Endothelial cell of umbilical vein (primary cell): Measurements from ENCODE around the gene CEACAM6. TPM values are rescaled to one million over a fixed set of nuclear protein-coding genes. Genes with fewer than 3 reads are reported as not detected.

ENCODE experiments used
- BruUV-seq: library from RNA; stranded (reverse); fragments of 400-500 nt; replicated peaks from 2 replicates; lab custom pipeline; 2021; lab: Mats Ljungman, UMichigan
- CTCF ChIA-PET: fragments of 300-600, 350-600 bp; sonication (Branson Sonifier 250); formaldehyde crosslinking; loops from one replicate; lab custom pipeline; 2021; ENCODE audit warnings: antibody characterized with exemption, inconsistent platforms; lab: Charles Lee
- POLR2A ChIA-PET: fragments of 300-600, 350-600 bp; sonication (Branson Sonifier 250); formaldehyde crosslinking; loops from one replicate; lab custom pipeline; 2021; ENCODE audit warnings: antibody characterized with exemption, inconsistent platforms; lab: Charles Lee
- DNase-seq: peaks from one replicate; pipeline ENCODE4 v3.0.0-alpha.2; 2011; ENCODE audit warnings: low read depth, low spot score
- FAIRE-seq: peaks from 2 replicates; lab custom pipeline; 2011; peaks lifted over from hg19 to GRCh38; lab: Jason Lieb, UNC
- H2AFZ ChIP-seq: 2 replicates; pipeline ENCODE4 v1.6.0; 2012; ENCODE audit warnings: low read depth, low read length, control low read depth, inconsistent platforms
- H3K27ac ChIP-seq: 2 replicates; pipeline ENCODE4 v1.5.1; 2011; ENCODE audit warnings: low read depth, mild to moderate bottlenecking, control low read depth, low read length, moderate library complexity; ENCODE audit not compliant: insufficient read depth
- H3K27me3 ChIP-seq, 2 experiments: 2 replicates each; pipeline versions ENCODE4 v1.6.0 to v1.6.1; 2011; ENCODE audit warnings: low read length in 2 of 2, mixed read lengths in 1 of 2; ENCODE audit not compliant: control insufficient read depth in 2 of 2, insufficient read depth in 2 of 2
- H3K36me3 ChIP-seq, 2 experiments: 2 replicates in 1 of 2; 3 replicates in 1 of 2; pipeline ENCODE4 v1.5.1; 2011; ENCODE audit warnings: low read length in 2 of 2, mild to moderate bottlenecking in 1 of 2, moderate library complexity in 1 of 2; ENCODE audit not compliant: control insufficient read depth in 2 of 2, insufficient read depth in 2 of 2; ENCODE audit errors: extremely low read depth in 1 of 2
- H3K4me1 ChIP-seq: 3 replicates; pipeline ENCODE4 v1.5.1; 2011; ENCODE audit warnings: mild to moderate bottlenecking, low read length; ENCODE audit not compliant: control insufficient read depth, insufficient read depth; ENCODE audit errors: extremely low read depth
- H3K4me2 ChIP-seq: 2 replicates; pipeline ENCODE4 v1.6.1; 2011; ENCODE audit warnings: low read length, control low read depth, mixed read lengths; ENCODE audit not compliant: insufficient read depth
- H3K4me3 ChIP-seq, 3 experiments: fragments of 200-600 bp in 1 of 3; sonication (generic), shearing (Covaris generic) in 1 of 3; replicated peaks in 1 of 3; 2 replicates each; pipeline ENCODE4 v1.5.1; 2011 to 2016; ENCODE audit warnings: control low read depth in 3 of 3, low read length in 3 of 3, mild to moderate bottlenecking in 2 of 3, inconsistent platforms in 1 of 3, low read depth in 1 of 3, moderate library complexity in 1 of 3; ENCODE audit not compliant: insufficient read depth in 1 of 3
- H3K79me2 ChIP-seq: 2 replicates; pipeline ENCODE4 v1.6.0; 2012; ENCODE audit warnings: low read length, inconsistent platforms; ENCODE audit not compliant: control insufficient read depth, insufficient read depth
- H3K9ac ChIP-seq: replicated peaks from 2 replicates; pipeline ENCODE3; 2011; ENCODE audit warnings: low read length, control low read depth; ENCODE audit not compliant: insufficient read depth; ENCODE audit errors: extremely low read depth
- H3K9me1 ChIP-seq: replicated peaks from 3 replicates; pipeline ENCODE4 v1.6.0; 2011; ENCODE audit warnings: mild to moderate bottlenecking, low read length; ENCODE audit not compliant: control insufficient read depth, insufficient read depth; ENCODE audit errors: extremely low read depth
- H3K9me3 ChIP-seq: replicated peaks from 2 replicates; pipeline ENCODE4 v1.5.1; 2012; ENCODE audit warnings: low read length, inconsistent platforms; ENCODE audit not compliant: control insufficient read depth, insufficient read depth
- H4K20me1 ChIP-seq: replicated peaks from 2 replicates; pipeline ENCODE3; 2011; ENCODE audit warnings: mild to moderate bottlenecking, low read length; ENCODE audit not compliant: control insufficient read depth, insufficient read depth; ENCODE audit errors: extremely low read depth
- EZH2 ChIP-seq: IDR thresholded peaks from 2 replicates; pipeline ENCODE4 v1.6.1; 2012; ENCODE audit warnings: borderline replicate concordance, low read depth, mild to moderate bottlenecking, moderate library complexity, low read length, inconsistent platforms; ENCODE audit not compliant: severe bottlenecking
- FOS ChIP-seq: IDR thresholded peaks from 2 replicates; pipeline ENCODE4 v1.6.1; 2011; ENCODE audit warnings: mild to moderate bottlenecking, low read length, moderate library complexity, borderline replicate concordance; ENCODE audit not compliant: insufficient read depth
- GATA2 ChIP-seq: IDR thresholded peaks from 2 replicates; pipeline ENCODE4 v1.7.0; 2011; ENCODE audit warnings: low read depth, mild to moderate bottlenecking, moderate library complexity, mixed read lengths, low read length; ENCODE audit not compliant: insufficient read length, insufficient read depth
- MYC ChIP-seq: IDR thresholded peaks from one replicate; pipeline ENCODE4 v1.6.1; 2011; ENCODE audit warnings: mild to moderate bottlenecking, low read depth, low read length
- POLR2A ChIP-seq: IDR thresholded peaks from 2 replicates; pipeline ENCODE4 v1.6.1; 2012; ENCODE audit warnings: low read depth, mild to moderate bottlenecking, control low read depth, low read length
- POLR2AphosphoS5 ChIP-seq: IDR thresholded peaks from 2 replicates; pipeline ENCODE4 v1.6.1; 2012; ENCODE audit warnings: low read depth, mild to moderate bottlenecking, control low read depth, low read length, moderate library complexity; ENCODE audit not compliant: insufficient read depth
- dilution Hi-C: fragments of 300-500 bp; cut with MboI; formaldehyde crosslinking; loops from one replicate; pipeline ENCODE4 v1.15.0; 2019; ENCODE audit warnings: low sequenced_read_pairs; ENCODE audit not compliant: extremely low pct_ligation_motif_present
- intact Hi-C: fragments of 100-400 bp; cut with micrococcal nuclease; formaldehyde crosslinking; loops from one replicate; pipeline ENCODE4 v1.10.0; 2022
- polyA plus RNA-seq, 4 experiments: library from polyadenylated mRNA; depleted of rRNA in 3 of 4; stranded (reverse) in 3 of 4; unstranded in 1 of 4; fragments of >200 nt; gene quantifications; 2 replicates each; pipeline versions ENCODE4 v1.2.1 to v1.2.3, GENCODE V29; 2011 to 2012; ENCODE audit warnings: missing spikeins in 1 of 4
- total RNA-seq: library from RNA; stranded (reverse); gene quantifications from 2 replicates; pipeline ENCODE4 v1.2.3, GENCODE V29; 2021
- TF ChIP-seq, protein P1 (sequence below), 2 donors: IDR thresholded peaks; 1 replicate in 1 of 2; 2 replicates in 1 of 2; pipeline ENCODE4 v1.5.1; 2011; ENCODE audit warnings: low read length in 2 of 2, mild to moderate bottlenecking in 2 of 2, moderate library complexity in 2 of 2, control low read depth in 1 of 2, inconsistent platforms in 1 of 2, low read depth in 1 of 2; ENCODE audit not compliant: insufficient read depth in 1 of 2; ENCODE audit errors: extremely low read depth in 1 of 2
- TF ChIP-seq, protein P2 (sequence below): IDR thresholded peaks from 2 replicates; pipeline ENCODE4 v1.6.1; 2011; ENCODE audit not compliant: insufficient read depth, insufficient read length

The CEACAM6 gene
- total and polyA plus RNA-seq, 2 donors (not counting 3 experiments of a cell fraction or from before 2014, with no cell fraction given), result not detected

DNA sequence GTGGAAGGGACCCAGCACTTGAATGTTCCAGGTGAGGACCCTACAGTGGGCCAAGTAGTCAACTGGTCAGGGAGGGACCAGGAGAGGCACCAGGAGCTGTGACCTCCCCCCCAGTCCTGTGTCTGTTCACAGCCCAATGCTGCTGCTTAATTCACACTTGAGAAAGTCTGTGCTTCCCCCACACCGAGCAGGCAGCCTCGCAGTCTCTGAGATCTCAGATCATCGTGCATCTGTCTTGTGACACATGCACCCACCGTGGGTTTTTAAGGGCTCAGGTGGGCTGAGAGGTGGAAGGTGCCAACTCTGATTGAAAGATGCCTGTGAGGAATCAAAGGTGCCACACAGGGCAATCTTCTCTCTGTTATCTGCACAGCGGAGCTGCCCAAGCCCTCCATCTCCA is 40.7 kb upstream of the CEACAM6 start:
- no peak overlapping the region for H3K4me2 ChIP-seq
- BruUV-seq, result no TSS peak
- H3K79me2 ChIP-seq, result no peaks in the 10 kb centered on the region
- no peak overlapping the region for H3K9ac ChIP-seq
- FAIRE-seq, result no peak
- TF ChIP-seq EZH2, result no peak
- H3K36me3 ChIP-seq, result no peaks in the 10 kb centered on the region
- no peaks in the 10 kb centered on the region for H3K9me1 ChIP-seq
- H4K20me1 ChIP-seq, result no peaks in the 10 kb centered on the region
- H2AFZ ChIP-seq, result no peak overlapping the region
- H3K4me3 ChIP-seq, result no peak overlapping the region
- H3K4me1 ChIP-seq, result no peaks in the 10 kb centered on the region
- ChIA-PET POLR2A (no interaction called here), CTCF (no interaction called here)
- DNase-seq, result no peak
- H3K27ac ChIP-seq, result no peak overlapping the region
- H3K9me3 ChIP-seq, result no peaks in the 10 kb centered on the region
- no peaks in the 10 kb centered on the region for H3K27me3 ChIP-seq
- dilution Hi-C loops (no loop called here), intact Hi-C loops (no loop called here)

DNA sequence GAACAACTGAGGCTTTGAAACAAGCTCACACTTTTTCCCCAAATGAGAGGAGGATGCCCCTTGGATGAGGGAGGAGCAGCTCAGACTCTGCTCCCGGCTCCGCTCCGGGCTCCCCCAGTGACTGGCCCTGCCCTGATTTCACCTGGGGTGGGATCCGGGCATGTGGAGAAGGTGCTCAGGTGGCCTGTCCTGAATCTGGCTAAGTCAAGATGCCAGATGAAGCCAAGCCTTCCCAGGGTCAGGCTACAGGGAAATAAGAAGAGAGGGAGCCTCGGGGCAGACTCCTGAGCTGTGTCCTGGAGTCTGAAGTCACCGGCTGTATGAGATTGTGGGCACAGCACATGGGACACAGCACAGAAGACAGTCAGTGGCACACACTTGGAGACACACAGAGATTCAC is 36.6 kb upstream of the CEACAM6 start:
- no peak overlapping the region for H3K4me3 ChIP-seq
- dilution Hi-C loops (no loop called here), intact Hi-C loops (no loop called here)
- H3K9ac ChIP-seq, result no peak overlapping the region
- no peak overlapping the region for H3K27ac ChIP-seq
- H4K20me1 ChIP-seq, result no peaks in the 10 kb centered on the region
- H3K4me1 ChIP-seq, result no peaks in the 10 kb centered on the region
- CTCF ChIA-PET, result interaction anchor here (4.9 kb wide), 1 partner anchor 13 kb away, joined by 18 read pairs; no protein-coding TSS in a partner anchor
- no peaks in the 10 kb centered on the region for H3K9me1 ChIP-seq
- no peaks in the 10 kb centered on the region for H3K9me3 ChIP-seq
- no peak for DNase-seq
- H3K79me2 ChIP-seq, result no peaks in the 10 kb centered on the region
- BruUV-seq, result no TSS peak
- H3K4me2 ChIP-seq, result no peak overlapping the region
- no peaks in the 10 kb centered on the region for H3K27me3 ChIP-seq
- no peak overlapping the region for H2AFZ ChIP-seq
- FAIRE-seq, result no peak
- no peaks in the 10 kb centered on the region for H3K36me3 ChIP-seq
- POLR2A ChIA-PET, result no interaction called here
- TF ChIP-seq, protein P1, sequence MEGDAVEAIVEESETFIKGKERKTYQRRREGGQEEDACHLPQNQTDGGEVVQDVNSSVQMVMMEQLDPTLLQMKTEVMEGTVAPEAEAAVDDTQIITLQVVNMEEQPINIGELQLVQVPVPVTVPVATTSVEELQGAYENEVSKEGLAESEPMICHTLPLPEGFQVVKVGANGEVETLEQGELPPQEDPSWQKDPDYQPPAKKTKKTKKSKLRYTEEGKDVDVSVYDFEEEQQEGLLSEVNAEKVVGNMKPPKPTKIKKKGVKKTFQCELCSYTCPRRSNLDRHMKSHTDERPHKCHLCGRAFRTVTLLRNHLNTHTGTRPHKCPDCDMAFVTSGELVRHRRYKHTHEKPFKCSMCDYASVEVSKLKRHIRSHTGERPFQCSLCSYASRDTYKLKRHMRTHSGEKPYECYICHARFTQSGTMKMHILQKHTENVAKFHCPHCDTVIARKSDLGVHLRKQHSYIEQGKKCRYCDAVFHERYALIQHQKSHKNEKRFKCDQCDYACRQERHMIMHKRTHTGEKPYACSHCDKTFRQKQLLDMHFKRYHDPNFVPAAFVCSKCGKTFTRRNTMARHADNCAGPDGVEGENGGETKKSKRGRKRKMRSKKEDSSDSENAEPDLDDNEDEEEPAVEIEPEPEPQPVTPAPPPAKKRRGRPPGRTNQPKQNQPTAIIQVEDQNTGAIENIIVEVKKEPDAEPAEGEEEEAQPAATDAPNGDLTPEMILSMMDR (IDR thresholded peaks at IDR 0.05; ENCODE audit: extremely low read depth in 1 of 2, insufficient read depth in 1 of 2, low read depth in 1 of 2, low read length in 2 of 2), result no peak
- TF ChIP-seq POLR2A (no peak), MYC (no peak), GATA2 (no peak), FOS (no peak), POLR2AphosphoS5 (no peak)
- TF ChIP-seq, protein P2, sequence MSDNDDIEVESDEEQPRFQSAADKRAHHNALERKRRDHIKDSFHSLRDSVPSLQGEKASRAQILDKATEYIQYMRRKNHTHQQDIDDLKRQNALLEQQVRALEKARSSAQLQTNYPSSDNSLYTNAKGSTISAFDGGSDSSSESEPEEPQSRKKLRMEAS, result no peak
